Spleen (tissue), 11 donors: Measurements from ENCODE around the gene KIF5A. TPM values are rescaled to one million over a fixed set of nuclear protein-coding genes. Genes with fewer than 3 reads are reported as not detected.

Source experiments
- DNase-seq: peaks from one replicate; pipeline ENCODE4 v3.0.0-alpha.2; 2020
- H3K27ac ChIP-seq, 8 donors: fragments of 200-600 bp; sonication (generic) in 7 of 8; 1 replicate in 4 of 8; 2 replicates in 4 of 8; pipeline versions ENCODE4 v1.5.0 to v1.8.0; 2016 to 2021; ENCODE audit warnings: inconsistent platforms in 4 of 8, mild to moderate bottlenecking in 4 of 8, moderate library complexity in 1 of 8
- H3K27me3 ChIP-seq, 7 donors: fragments of 200-600 bp; sonication (generic) in 6 of 7; replicated peaks in 1 of 7; 1 replicate in 4 of 7; 2 replicates in 3 of 7; pipeline versions ENCODE4 v1.5.0 to v1.8.0; 2016 to 2021; ENCODE audit warnings: inconsistent platforms in 3 of 7, mild to moderate bottlenecking in 1 of 7
- H3K36me3 ChIP-seq, 6 donors: fragments of 200-600 bp; sonication (generic) in 5 of 6; 1 replicate in 4 of 6; 2 replicates in 2 of 6; pipeline versions ENCODE4 v1.5.0 to v1.8.0; 2016 to 2021; ENCODE audit warnings: inconsistent platforms in 2 of 6
- H3K4me1 ChIP-seq, 6 donors: fragments of 200-600 bp; sonication (generic) in 5 of 6; 1 replicate in 3 of 6; 2 replicates in 3 of 6; pipeline versions ENCODE4 v1.5.0 to v1.8.0; 2016 to 2021; ENCODE audit warnings: inconsistent platforms in 3 of 6
- H3K4me3 ChIP-seq, 8 donors: fragments of 200-600 bp; sonication (generic) in 7 of 8; 1 replicate in 4 of 8; 2 replicates in 4 of 8; pipeline versions ENCODE4 v1.5.0 to v1.8.0; 2016 to 2021; ENCODE audit warnings: inconsistent platforms in 4 of 8, mild to moderate bottlenecking in 4 of 8, moderate library complexity in 2 of 8
- H3K9me3 ChIP-seq, 8 donors: fragments of 200-600 bp; sonication (generic) in 7 of 8; 1 replicate in 4 of 8; 2 replicates in 4 of 8; pipeline versions ENCODE4 v1.5.0 to v1.8.0; 2016 to 2021; ENCODE audit warnings: inconsistent platforms in 4 of 8
- POLR2A ChIP-seq, 3 donors: fragments of 450-650 bp; IDR thresholded peaks; one replicate each; pipeline ENCODE4 v1.5.1; 2017; ENCODE audit warnings: antibody characterized with exemption in 3 of 3, mild to moderate bottlenecking in 1 of 3
- POLR2AphosphoS5 ChIP-seq, 3 donors: sonication (generic); formaldehyde crosslinking; IDR thresholded peaks; one replicate each; pipeline ENCODE4 v1.5.1; 2017; ENCODE audit warnings: antibody characterized with exemption in 3 of 3
- WGBS, 5 donors: extraction: QIAGEN DNeasy Blood & Tissue Kit in 3 of 5; methylation state at CpG; one replicate each; pipeline versions ENCODE4 v1.1.5 to v1.1.7; 2013 to 2018; 5-methylcytosine and 5-hydroxymethylcytosine counted together
- intact Hi-C: fragments of 100-400 bp; cut with DNase I; formaldehyde crosslinking; loops from one replicate; pipeline ENCODE4 v1.15.0; 2023; ENCODE audit warnings: low total_unique reads
- polyA plus RNA-seq, 3 donors: library from polyadenylated mRNA; stranded (reverse); fragments of 200-250 nt; gene quantifications; one replicate each; pipeline ENCODE4 v1.2.1, GENCODE V29; 2013
- total RNA-seq, 7 donors: library from RNA; depleted of rRNA in 3 of 7; stranded (reverse); fragments of >200 nt in 3 of 7; fragmentation: NEBNext Ultra II Directional in 4 of 7; extraction: Animal tissue kit (Norgen Biotek cat#: 25700) in 4 of 7; gene quantifications; one replicate each; pipeline versions ENCODE4 v1.1.0 to v1.2.1, GENCODE V29; 2016 to 2021
- TF ChIP-seq, protein P1 (sequence below), 11 experiments: fragments of 200-600 bp in 7 of 11; fragments of 450-650 bp in 4 of 11; sonication (generic) in 4 of 11; IDR thresholded peaks in 8 of 11; conservative IDR thresholded peaks in 3 of 11; 1 replicate in 7 of 11; 2 replicates in 4 of 11; pipeline versions ENCODE4 v1.4.0 to v1.8.0; 2016 to 2021; ENCODE audit warnings: antibody characterized with exemption in 11 of 11, inconsistent platforms in 4 of 11, mild to moderate bottlenecking in 1 of 11
- donor health status: healthy with polysubstance abuse.
- donor health status: DM: no; HTN: no; CAD: no; lungs with moderate emphysema.
- donor health status: DM: no; HTN: no; CAD: no.
- donor health status: Bipolar disorder and iron deficiency.
- donor health status: healthy.
- donor health status: DM: no; HTN: no; CAD: no.
- donor health status: DM: yes; HTN: yes; CAD: no.

The KIF5A gene
- total and polyA plus RNA-seq, 10 donors, result 0.07 to 0.76 (median 0.13) TPM; not detected in 1

DNA sequence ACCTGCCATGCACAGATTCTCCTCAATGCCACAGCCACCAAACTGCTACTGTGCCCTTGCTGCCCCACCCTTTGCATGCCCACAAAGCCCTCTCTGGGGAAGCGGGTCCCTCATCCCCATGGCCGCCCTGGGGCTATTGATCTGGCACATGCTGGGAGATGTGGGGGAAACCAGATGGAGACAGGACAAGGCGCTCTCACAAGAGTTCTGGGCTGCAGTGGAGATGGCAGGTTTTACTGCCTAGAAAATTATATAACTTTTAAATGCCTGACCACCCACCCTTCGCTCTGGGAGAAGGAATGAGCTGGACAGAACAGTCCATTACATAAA is 30.6 kb downstream of the KIF5A start:
- intact Hi-C loops, result loop anchor here (5.0 kb wide), 1 partner anchor 42 kb away; no protein-coding TSS in a partner anchor
- 89 to 93% (median 91%) methylated on average over 4 of the region's 4 CpGs for WGBS, 5 donors
- TF ChIP-seq, protein P1, sequence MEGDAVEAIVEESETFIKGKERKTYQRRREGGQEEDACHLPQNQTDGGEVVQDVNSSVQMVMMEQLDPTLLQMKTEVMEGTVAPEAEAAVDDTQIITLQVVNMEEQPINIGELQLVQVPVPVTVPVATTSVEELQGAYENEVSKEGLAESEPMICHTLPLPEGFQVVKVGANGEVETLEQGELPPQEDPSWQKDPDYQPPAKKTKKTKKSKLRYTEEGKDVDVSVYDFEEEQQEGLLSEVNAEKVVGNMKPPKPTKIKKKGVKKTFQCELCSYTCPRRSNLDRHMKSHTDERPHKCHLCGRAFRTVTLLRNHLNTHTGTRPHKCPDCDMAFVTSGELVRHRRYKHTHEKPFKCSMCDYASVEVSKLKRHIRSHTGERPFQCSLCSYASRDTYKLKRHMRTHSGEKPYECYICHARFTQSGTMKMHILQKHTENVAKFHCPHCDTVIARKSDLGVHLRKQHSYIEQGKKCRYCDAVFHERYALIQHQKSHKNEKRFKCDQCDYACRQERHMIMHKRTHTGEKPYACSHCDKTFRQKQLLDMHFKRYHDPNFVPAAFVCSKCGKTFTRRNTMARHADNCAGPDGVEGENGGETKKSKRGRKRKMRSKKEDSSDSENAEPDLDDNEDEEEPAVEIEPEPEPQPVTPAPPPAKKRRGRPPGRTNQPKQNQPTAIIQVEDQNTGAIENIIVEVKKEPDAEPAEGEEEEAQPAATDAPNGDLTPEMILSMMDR (IDR thresholded peaks at IDR 0.05 in 8 of 11, conservative IDR thresholded peaks at IDR 0.05 in 3 of 11), result no peak
- no peak for TF ChIP-seq POLR2A (IDR thresholded peaks at IDR 0.05)

DNA sequence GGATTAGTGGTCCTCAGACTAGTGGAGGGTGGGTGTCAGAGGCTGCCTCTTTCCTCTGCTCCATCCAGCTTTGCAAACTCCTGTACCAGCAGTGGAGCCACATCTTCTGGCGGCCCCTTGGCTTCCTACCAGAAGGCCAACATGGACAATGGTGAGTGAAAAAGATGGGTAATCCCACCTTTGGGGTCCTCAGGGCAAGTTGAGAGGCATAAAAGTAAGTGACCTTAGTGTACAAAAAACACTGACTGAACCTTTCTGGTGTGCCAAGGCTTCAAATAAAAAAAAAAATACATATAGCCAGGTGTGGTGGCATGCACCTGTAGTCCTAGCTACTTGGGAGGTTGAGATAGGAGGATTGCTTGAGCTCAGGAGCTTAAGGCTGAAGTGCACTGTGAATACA is 32.0 kb downstream of the KIF5A start:
- H3K4me1 ChIP-seq, result peaks cover 0 to 13% (median 3%) of the 10 kb centered on the region in 6 donors
- DNase-seq, result no peak
- no peak for TF ChIP-seq POLR2A (IDR thresholded peaks at IDR 0.05)
- no peak for TF ChIP-seq POLR2AphosphoS5 (IDR thresholded peaks at IDR 0.05)
- TF ChIP-seq, protein P1 (IDR thresholded peaks at IDR 0.05 in 8 of 11, conservative IDR thresholded peaks at IDR 0.05 in 3 of 11), result no peak
- WGBS, 5 donors, result 69 to 100% (median 92%) methylated on average over 1 of the region's 1 CpG
- no peak overlapping the region for H3K27ac ChIP-seq
- intact Hi-C loops, result loop anchor here (5.0 kb wide), 1 partner anchor 40 kb away; no protein-coding TSS in a partner anchor
- peaks cover 0 to 32% (median 0%) of the 10 kb centered on the region in 7 donors for H3K27me3 ChIP-seq
- no peak overlapping the region for H3K4me3 ChIP-seq
- H3K36me3 ChIP-seq, result no peaks in the 10 kb centered on the region
- no peaks in the 10 kb centered on the region for H3K9me3 ChIP-seq

More for the DNA sequence above, 30.6 kb downstream of the KIF5A start:
- Histone ChIP-seq H3K27ac (no peak overlapping the region), H3K27me3 (peaks cover 0 to 23% (median 0%) of the 10 kb centered on the region in 7 donors), H3K4me3 (no peak overlapping the region), H3K9me3 (no peaks in the 10 kb centered on the region), H3K4me1 (peaks cover 0 to 13% (median 3%) of the 10 kb centered on the region in 6 donors), H3K36me3 (no peaks in the 10 kb centered on the region)
- DNase-seq, result no peak

DNA sequence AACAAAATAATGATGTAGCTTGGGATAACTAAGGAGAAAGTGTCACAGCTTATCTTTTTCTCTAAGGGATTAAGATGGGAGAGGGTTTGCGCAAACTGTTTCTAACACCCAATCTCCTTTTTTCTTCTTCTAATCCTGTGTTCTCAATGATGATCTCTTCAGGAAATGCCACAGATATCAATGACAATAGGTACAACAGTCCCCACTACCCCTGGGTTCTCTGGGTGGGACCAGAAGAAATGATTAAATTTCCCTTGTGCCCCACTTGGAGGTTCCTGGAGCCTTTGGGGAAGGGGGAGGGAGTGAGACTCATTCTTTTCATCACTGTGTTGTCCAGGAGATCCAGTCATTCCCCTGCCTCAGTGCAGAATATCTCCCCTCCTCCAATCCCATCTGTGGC is 32.6 kb downstream of the KIF5A start:
- DNase-seq, result no peak
- intact Hi-C loops, result loop anchor here (5.0 kb wide), 1 partner anchor 40 kb away; no protein-coding TSS in a partner anchor
- Histone ChIP-seq H3K27me3 (peaks cover 0 to 38% (median 0%) of the 10 kb centered on the region in 7 donors), H3K4me1 (peaks cover 0 to 13% (median 3%) of the 10 kb centered on the region in 6 donors), H3K4me3 (no peak overlapping the region), H3K36me3 (no peaks in the 10 kb centered on the region), H3K9me3 (no peaks in the 10 kb centered on the region), H3K27ac (no peak overlapping the region)
- 94 to 100% (median 95%) methylated on average over 1 of the region's 1 CpG for WGBS, 5 donors
- TF ChIP-seq POLR2A (IDR thresholded peaks at IDR 0.05), result no peak
- TF ChIP-seq, protein P1 (IDR thresholded peaks at IDR 0.05 in 8 of 11, conservative IDR thresholded peaks at IDR 0.05 in 3 of 11), result no peak
- no peak for TF ChIP-seq POLR2AphosphoS5 (IDR thresholded peaks at IDR 0.05)

DNA sequence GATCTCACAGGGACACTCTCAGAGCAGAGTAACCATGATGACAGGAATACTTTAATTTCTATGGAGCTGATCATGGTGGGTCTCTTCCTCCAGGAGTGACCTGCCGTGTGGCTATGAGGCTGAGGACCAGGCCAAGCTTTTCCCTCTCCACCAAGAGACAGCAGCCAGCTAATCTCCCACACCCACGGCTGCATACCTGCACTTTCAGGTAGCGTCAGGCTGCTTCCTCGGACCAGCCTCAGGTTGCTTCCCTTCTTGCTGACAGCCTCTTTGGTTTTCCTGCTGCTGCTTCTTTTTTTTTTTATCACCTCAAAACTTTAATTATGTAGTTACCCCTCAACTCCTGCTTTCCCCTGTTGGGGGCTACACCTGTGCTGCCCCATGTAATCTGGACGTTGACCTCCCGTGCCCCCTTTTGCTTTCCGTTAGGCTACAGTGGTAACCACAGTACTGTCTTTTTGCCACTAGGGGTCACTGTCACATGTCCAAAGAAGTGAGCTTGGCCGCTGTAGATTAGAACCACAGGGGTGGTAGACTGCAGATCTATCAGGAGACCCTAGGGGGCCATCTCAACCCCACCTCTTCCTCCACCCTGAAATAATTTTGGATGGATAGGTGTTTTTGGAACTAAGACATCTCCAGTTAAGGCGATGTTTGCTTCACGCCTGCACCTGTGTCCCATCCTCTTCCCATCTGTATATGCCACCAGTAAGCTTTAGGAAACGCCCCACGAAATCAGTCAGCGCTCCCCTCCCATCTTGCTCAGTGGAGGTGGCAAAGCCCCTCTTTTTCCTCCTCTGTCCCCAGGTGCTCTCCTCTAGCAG is 33.4 kb downstream of the KIF5A start:
- H3K4me3 ChIP-seq, result no peak overlapping the region
- H3K27me3 ChIP-seq, result peaks cover 0 to 46% (median 0%) of the 10 kb centered on the region in 7 donors
- no peak for DNase-seq
- intact Hi-C loops, result loop anchor here (5.0 kb wide), 1 partner anchor 39 kb away; no protein-coding TSS in a partner anchor
- H3K27ac ChIP-seq, result no peak overlapping the region
- 42 to 52% (median 47%) methylated on average over 13 of the region's 13 CpGs for WGBS, 5 donors
- no peaks in the 10 kb centered on the region for H3K9me3 ChIP-seq
- no peaks in the 10 kb centered on the region for H3K36me3 ChIP-seq
- peak in 1 of 3 donors; percentile 21 for TF ChIP-seq POLR2AphosphoS5 (IDR thresholded peaks at IDR 0.05)
- TF ChIP-seq POLR2A (IDR thresholded peaks at IDR 0.05), result no peak
- TF ChIP-seq, protein P1 (IDR thresholded peaks at IDR 0.05 in 8 of 11, conservative IDR thresholded peaks at IDR 0.05 in 3 of 11), result peak; percentile 94 to 97 (median 95)
- peaks cover 0 to 13% (median 3%) of the 10 kb centered on the region in 6 donors for H3K4me1 ChIP-seq
